GM04503 (cell line): Measurements from ENCODE around the gene ZNF397.

Experiments used
- DNase-seq: peaks from one replicate; pipeline ENCODE4 v3.0.0-alpha.2; 2012; ENCODE audit warnings: low read depth

The ZNF397 gene

GRCh38 chr18:35246831-35247230 lies 6.0 kb downstream of the ZNF397 start:
- DNase-seq, result no peak

DNA sequence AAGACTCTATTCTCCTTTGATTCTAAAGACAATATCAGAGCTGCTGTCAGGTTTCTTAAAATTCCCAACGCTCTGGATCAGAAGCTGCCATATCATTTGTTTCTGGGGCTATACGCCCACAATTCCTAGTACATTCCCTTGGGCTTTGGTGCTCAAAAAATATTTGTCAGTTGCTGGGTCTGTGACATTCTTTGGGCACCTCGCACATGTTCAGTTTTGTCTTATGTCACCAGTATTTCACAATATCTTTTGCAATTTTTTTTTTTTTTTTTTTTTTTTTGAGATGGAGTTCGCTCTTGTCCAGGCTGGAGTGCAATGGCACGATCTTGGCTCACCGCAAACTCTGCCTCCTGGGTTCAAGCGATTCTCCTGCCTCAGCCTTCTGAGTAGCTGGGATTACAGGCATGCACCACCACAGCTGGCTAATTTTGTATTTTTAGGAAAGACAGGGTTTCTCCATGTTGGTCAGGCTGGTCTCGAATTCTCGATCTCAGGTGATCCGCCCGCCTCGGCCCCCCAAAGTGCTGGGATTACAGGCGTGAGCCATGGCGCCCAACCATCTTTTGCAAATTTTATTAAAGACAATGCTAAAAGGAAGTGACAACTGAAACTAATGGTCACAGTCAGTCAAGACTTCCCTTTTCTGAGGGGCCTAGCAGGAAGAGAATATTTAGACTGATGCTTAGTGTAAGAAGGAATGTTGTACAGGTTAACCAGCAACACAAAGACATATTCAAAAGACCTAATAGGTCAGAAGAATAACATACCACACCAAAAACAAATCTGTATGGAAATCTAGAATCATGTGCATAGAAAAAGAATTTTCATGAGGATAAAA lies 6.8 kb downstream of the ZNF397 start:
- no peak for DNase-seq

DNA sequence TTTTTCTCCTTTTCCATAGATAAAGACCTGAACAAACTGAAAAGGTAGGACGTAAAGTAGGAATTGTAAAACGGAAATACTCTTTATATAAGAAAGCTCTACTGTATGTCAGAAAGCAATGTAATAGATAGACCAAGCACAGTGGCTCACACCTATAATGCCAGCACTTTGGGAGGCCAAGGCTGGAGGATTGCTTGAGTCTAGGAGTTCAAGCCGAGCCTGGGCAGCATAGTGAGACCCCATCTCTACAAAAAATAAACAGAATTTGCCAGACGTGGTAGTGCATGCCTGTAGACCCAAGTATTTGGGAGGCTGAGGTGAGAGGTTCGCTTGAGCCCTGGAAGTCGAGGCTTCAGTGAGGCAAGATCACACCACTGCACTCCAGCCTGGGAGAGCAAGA lies 7.6 kb downstream of the ZNF397 start:
- DNase-seq, result no peak

DNA sequence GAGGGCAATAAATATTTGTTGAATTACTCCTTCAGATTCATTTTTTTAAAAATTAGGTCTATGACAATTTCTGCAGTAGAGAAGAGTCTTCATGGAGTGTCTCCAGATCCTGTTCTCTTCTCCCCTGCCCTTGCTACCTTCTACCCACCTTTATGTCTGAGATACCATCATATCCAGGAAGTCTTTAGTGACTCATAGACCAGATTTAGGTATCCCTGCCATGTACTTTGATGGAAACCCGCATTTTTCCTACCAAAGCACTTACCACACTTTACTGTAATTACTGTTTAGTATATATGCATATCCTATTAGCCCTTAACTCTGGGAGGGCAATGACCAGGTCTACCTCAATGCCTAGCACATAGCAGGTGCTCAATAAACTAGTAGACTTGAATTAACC lies 11.6 kb downstream of the ZNF397 start:
- DNase-seq, result no peak

DNA sequence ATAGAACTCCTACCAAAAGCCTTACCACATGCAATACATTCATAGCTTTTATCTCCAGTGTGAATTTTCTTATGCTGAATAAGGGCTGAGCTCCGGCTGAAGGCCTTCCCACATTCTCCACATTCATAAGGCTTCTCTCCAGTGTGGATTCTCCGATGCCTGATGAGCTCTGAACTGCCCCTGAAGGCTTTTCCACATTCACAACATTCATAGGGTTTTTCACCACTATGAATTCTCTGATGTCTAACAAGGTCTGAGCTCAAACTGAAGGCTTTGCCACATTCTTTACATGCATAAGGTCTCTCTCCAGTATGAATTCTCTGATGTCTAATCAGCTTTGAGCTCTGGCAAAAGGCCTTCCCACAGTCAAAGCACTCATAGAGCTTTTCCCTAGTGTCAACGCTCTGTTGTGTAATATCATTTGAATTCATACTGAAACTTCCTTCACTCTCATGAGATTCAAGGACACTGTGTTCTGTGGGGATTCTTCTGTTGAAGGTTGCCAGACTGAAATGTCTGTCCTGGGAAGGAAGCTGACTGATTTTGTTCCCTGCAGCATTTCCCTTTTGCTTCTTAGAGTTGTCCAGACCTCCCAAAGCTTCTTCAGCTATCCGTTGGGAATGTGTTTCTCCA lies 12.9 kb downstream of the ZNF397 start:
- DNase-seq, result no peak

DNA sequence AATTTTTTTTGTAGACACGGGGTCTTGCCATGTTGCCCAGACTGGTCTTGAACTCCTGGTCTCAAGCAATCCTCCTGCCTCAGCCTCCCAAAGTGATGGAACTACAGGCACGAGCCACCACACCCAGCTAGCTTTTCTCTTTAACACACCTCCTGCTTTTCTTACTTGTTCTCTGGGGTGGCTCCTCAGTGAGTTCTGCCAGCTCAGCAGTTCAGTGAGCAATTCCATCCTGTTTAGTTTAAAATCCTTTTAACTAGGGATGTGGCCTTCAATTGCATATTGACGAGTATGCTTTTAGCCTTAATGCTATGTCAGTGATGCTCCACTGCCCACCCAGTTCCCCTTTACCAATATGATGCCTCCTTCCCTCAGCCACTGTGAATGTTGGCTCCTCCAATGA lies 16.1 kb downstream of the ZNF397 start:
- DNase-seq, result no peak

DNA sequence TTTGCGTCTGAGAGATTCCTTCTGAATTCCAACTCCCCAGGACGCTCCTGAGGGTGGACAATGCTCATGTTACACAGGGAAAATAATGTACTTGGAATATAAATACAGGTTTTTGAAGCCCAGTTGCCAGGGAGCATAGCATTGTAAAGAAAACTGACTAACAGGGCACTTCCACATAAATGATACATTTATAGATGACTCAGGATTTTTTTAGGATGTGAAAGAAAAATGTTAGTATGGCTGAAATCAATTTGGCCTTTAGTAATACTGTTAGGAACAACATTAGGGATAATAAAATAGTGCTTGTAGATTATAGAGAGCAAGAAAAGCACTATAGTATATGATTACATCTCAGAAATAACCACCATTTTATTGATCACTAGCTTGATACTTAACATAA lies 23.6 kb downstream of the ZNF397 start:
- no peak for DNase-seq

GRCh38 chr18:35267161-35267651 lies 26.4 kb downstream of the ZNF397 start:
- no peak for DNase-seq

DNA sequence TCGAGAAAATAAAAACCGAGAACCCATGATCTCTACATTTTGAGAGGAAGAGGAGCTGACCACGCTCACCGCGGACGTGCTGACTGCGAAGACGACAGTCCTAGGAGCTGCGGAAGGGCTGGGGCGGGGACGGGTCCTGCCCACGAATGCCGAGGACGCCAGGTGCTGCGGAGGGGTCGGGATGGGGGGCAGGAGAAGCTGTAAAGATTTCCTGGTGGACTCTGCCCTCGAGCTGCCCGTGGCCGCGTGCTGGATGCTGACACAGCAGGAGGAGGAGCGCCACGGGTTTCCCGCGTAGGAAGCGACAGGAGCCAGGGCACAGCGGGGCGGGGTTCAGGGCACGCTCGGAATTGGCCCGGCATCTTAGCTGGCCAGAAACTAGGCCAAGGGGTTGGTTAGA lies 27.0 kb downstream of the ZNF397 start:
- no peak for DNase-seq

DNA sequence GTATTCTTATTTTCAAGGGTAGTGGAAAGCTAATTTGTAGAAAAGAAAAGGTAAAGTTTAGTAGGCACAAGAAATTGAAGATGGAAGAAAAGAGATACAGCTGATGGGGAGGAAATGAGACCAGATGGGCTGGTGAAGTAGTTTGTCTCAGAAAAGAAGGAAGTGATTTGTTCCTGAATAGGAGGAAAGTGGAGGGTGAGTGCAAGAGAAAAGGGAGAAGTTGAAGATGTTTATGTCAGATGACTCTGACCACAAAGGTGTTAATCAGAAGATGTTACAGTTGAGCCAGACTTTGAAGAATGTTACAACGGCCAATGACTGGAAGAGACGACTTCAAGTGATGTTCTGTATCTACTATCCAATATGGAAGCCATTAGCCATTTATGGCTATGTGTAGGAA lies 28.0 kb downstream of the ZNF397 start:
- DNase-seq, result no peak

DNA sequence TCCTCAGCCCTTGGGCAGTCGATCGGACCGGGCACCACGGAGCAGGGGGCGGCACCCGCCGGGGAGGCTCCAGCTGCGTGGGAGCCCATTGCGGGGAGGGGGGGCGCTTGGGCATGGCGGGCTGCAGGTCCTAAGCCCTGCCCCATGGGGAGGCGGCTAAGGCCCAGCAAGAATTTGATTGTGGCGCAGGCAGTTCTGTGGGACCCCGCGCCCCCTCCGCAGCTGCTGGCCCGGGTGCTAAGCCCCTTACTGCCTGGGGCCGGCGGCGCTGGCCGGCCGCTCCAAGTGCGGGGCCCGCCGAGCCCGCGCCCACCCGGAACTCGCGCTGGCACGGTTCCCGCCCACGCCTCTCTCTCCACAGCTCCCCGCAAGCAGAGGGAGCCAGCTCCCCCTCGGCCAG lies 30.8 kb downstream of the ZNF397 start:
- no peak for DNase-seq

GRCh38 chr18:35276267-35276666 lies 35.4 kb downstream of the ZNF397 start:
- no peak for DNase-seq

DNA sequence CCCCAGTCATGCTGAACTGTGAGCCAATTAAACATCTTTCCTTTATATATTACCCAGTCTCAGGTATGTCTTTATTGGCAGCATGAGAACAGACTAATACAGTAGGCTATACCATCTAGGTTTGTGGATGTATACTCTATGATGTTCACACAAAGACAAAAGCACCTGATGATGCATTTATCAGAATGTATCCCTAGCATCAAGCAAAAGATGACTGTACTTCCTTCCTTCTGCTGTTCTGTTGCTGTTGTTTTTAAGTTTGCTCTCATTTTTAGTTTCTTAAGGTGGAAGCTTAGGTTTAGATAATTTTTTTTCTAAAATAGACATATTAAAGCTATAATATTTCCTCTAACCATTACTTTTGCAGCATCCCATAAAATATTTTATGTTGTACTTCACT lies 36.8 kb downstream of the ZNF397 start:
- DNase-seq, result no peak

DNA sequence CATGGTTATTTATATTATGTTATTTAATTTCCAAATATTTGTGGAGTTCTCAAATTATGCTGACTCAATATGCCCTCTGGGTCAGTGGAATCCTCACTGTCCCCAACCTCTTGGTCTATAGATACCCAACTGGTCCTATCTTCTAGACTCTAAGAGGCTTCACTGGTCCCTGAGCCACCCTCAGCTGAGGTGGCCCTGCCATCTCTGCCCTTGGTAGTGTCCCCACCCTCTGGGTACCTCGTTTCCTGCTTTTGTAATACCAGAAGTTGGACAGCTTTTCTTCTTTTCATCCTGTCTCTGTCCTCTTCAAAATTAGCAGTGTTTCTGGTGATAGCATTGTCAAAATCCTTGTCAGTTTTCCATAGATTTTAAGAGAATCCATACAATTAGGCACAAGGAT lies 37.3 kb downstream of the ZNF397 start:
- DNase-seq, result no peak

GRCh38 chr18:35278969-35279368 lies 38.1 kb downstream of the ZNF397 start:
- DNase-seq, result no peak

- DNase-seq, result peak; percentile 81
Observed at GRCh38 chr18:35282353-35282752, 41.5 kb downstream of the ZNF397 start.

DNA sequence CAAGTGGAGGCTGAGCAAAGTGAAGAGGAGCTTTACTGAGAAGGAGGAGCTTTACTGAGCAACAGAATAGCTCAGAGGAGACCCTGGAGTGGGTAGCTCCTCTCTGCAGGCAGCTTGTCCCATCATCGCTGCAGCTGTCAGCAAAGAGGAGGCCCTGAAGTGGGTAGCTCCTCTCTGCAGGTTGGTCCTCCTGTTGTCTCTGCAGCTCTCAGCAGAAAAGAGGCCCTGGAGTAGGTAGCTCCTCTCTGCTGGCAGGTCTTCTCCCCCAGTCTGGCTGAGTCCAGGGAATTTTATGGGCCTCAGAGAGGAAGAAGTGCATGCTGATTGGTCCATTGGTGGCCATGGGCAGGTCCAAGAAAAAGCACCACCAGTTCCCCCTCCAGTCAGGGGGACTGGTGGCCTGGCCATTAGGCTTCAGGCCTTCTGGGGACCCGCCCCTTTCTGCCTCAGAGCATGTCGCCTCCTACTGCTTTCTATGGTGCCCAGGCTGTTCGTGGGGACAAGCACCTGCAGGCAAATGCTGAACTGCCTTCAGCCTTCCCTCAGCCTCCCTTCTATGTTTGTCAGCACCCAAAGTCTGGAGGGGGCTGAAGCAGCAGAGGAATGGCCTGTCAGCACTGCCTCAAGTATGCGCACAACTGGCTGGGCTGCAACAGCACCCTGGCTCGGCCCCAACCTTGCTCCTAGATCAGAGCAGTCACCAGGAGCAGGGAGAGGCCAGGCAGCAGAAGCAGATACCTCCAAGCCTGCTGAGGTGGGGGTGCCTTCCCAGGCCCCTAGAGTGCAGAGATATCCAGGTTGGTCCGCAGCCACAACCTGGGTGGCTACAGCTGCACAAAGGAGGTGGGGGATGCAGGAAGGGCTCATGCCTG lies 43.3 kb downstream of the ZNF397 start:
- no peak for DNase-seq

DNA sequence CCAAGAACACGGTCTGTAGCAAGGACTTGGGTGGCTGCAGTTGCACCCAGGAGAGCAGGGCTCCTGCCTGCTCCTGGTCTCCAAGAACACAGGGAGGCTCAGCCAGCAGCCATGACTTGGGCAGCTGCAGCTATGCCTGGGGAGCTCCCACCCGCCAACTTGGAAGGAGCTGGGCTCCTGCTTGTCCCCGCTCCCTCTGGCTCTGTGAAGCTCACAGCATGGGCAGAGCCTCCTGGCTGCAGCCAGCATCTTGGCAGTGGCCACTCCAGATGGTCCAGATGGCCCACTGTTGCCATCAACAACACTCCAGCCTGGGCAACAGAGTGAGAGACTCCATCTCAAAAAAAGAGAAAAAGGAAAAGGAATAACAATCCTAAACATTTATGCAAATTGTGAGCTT lies 44.0 kb downstream of the ZNF397 start:
- no peak for DNase-seq

- DNase-seq, result no peak
Observed at GRCh38 chr18:35289293-35289692, 48.5 kb downstream of the ZNF397 start.

DNA sequence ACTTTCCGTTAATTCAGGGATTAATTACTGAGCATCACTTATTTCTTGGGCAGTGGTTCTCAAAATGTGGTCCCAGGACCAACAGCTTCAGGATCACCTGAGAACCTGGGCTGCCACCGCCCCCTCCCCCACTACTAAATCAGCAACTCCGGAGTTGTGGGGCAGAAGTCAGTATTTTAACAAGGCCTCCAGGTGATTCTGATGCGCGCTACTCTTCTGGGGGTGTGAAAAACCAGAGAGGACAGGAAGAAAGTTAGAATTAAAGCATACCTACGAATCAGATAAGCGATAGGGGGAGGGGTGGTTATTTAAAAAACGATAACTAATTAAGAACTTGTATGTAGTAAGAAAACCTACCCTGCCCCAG lies 48.9 kb downstream of the ZNF397 start:
- DNase-seq, result no peak

DNA sequence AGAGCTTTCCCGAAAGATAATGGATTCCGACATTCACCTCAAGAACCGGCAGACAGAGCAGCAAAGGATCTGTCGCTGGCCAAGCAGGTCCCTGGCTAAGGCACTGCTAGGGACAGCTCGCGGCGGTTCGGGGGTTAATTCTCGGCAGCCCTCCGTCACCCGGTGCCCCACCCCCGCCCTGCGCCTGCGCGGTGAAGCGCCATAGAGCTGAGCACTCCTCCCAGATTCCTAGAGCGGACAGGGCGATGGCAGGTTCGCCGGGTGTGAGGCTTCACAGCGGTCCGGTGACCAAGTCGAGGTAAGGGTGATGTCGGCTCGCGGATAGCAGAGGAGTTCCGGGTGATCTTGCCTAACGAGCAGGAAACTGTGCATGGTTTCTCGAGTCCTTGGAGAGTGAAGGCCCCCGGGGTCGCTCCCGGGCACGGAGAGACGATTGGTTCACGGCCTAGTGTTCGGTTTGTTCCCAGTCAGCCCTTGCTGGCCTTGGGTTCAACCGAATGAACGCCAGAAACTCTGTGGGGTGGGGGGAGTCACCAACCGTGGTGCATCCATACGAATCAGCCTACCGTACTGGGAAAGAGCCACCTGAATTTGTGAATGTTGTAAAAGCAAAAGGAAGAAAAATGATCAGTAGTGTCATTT lies 49.4 kb downstream of the ZNF397 start, which contains the start of gene ZSCAN30:
Gene ZSCAN30, minus strand, starts transcription at position 136 of the 642 bp plus-strand sequence. CDS start 25,877 bp downstream, outside the sequence.
- DNase-seq, result peak; percentile 78

DNA sequence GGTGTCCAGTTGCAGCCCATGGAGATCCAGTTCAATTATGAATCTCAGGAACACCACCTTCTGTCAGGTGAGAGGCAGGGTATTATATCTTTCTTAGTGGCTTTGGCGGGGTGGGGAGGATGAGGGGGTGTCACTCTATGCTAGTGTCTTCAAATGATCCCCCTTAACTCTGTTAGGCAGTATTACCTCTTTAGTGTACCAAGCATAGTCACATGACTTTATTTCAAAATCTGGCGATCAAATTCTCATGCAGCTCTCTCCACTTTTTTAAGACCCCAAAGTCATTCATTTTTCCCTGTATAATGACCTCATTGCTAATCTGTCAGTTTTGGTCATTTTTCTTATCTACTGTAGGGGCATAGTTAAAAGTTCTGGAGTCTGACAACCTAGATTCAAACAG lies 50.3 kb downstream of the ZNF397 start:
- DNase-seq, result no peak
